GM18520 (cell line): Measurements from ENCODE around the gene NR4A1.

Source experiments
- ATAC-seq: cut with Tn5 transposase; IDR thresholded peaks from one replicate; pipeline ENCODE4 v1.9.1; 2021; ENCODE audit not compliant: unreplicated experiment

The NR4A1 gene

DNA sequence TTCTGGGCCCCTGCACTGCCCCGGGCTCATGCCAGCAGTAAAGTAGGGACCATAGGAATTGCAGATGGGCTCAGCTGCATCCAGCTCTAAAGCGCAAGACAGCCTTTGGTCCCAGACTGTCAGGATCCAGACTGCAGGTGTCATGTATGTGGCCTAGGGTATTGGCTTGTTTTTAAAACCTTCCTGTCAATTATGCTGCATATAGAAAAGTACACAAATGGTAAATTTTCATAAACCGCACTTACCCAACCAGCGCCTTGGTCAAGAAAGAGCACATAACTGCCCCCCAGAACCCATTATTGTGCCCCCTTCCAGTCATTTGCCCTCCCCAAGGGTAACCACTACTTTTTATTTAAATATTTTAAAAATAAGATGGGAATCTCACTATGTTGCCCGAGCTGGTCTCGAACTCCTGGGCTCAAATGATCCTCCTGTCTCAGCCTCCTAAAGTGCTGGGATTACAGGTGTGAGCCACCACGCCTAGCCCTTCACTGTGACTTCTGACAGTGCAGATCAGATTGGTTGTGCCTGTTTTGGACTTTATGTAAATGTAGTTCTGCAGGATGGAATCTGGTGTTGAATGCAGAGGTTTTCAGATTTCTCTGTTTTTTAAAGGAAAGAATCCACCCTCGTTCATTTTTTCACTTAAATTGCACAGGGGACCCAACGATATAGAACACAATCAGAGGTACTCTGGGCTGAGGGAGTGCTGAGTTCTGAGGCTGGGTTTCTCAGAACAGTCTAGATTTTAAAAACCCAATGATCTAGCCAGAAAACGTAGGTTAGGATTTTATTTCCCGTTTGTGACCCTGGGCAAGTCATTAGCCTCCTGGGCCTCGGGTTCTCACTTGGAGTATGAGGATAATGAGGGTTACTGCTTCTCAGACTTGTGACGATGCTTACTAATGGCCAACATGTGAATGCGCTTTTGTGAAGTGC, 6.7 kb downstream of the NR4A1 start:
- ATAC-seq, result no peak

DNA sequence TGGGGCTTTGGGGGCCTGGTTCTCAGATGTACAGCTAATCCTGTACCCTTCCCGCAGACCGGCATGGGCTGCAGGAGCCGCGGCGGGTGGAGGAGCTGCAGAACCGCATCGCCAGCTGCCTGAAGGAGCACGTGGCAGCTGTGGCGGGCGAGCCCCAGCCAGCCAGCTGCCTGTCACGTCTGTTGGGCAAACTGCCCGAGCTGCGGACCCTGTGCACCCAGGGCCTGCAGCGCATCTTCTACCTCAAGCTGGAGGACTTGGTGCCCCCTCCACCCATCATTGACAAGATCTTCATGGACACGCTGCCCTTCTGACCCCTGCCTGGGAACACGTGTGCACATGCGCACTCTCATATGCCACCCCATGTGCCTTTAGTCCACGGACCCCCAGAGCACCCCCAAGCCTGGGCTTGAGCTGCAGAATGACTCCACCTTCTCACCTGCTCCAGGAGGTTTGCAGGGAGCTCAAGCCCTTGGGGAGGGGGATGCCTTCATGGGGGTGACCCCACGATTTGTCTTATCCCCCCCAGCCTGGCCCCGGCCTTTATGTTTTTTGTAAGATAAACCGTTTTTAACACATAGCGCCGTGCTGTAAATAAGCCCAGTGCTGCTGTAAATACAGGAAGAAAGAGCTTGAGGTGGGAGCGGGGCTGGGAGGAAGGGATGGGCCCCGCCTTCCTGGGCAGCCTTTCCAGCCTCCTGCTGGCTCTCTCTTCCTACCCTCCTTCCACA, 7.6 kb downstream of the NR4A1 start:
- no peak for ATAC-seq

DNA sequence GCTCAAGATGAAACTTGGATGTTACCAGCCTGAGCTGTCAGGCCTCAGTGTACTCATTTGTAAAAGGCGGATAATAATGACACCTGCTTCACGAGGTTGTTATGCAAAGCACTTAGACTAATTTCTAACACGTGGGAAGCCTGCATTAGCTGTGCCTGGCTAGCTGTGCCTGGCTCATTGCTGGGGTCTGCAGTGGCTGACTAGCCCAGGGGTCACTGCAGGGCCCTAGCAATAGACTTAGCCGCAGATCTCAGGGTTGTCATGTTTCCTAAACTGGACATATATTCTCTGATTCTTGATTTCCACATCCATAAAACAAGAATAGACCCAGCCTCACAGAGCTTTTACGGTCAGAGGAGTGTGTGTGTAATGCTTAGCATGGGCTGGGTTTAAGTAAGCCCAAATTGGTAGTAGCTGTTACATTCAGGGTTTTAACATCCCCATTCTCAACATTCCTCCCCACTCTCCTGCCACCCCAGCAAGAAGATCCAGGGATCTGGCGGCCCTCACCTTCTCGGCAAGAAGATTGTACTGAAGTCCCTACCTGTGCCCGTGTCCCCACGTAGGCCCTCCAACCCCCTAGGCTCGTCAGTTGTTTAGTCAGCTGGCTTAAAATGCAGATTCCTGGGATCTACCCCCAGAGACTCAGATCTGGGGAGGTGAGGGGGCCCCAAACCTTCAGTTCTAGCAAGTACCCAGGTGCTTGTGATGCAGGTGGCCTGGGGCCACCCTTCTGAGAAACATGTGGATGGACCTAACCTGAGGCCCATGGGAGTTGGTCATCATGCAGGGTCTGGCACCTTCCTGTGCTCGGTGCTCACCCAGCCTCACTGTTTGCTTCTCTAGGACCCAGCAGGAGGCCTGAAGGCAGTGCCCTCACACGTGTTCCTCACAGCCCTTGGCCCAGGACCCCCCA, 8.6 kb downstream of the NR4A1 start:
- ATAC-seq, result no peak

DNA sequence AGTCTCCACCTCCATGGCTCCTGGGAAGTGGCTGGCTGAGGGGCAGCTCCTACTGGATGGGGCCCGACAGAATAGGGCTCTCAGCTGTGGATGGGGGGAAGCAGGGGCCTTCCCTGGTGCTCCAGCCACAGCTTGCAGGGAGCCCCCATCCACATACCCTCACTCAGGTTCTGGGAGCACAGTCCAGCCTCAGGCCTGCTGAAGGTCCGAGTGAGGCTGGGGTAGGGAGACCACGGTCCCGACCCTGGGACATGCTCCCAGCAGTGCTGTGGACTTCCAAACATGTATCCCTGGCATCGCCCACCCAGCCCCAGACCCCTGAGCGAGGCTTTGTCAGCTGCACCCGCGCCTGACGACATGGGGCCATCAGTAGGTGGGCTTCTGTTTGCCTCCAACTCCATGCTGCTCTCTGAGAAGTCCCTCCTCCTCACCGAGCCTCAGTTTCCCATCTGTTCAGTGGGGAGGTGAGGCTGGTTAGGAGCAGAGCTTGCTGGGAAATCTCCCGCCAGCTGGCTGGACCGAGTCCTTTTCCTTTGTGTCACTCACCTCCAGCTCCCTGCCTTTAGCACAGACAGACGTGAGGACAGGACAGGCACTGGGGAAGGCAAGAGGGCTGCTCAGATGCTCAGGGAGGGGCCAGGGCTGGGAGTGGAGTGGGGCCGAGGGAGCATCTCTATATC, 9.4 kb downstream of the NR4A1 start:
- ATAC-seq, result no peak

DNA sequence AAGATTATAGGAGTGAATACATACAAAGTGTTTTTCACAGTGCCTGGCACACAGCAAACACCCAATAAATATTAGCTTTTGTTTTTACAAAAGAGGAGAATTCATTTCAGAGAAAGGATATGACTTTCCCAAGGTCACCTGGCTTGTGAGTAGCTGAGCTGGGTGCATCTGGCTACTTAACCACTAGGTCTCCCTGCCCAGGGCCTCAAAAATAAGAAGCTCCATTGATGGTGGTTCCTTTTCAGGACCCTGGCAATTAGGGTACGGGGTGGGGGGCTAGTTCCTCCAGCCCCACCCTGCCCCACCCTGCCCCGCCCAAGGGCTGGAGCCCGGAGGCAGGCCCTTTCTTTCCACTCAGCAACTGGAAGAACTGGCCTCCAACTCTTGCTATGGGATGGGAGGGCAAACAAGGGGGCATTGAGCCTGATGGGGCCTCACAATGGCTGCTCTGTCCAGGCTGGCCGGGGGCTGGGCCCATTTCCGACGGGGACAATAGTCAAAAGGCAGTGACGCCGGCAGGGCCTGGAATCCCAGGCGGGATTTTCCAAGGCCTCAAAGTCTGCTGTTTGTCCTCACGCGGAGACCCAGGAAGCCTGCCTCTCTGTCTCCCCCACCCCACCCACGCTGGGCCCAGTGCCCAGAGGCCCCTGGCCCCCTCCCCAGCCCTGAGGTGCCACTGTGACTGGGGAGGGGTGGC, 10.4 kb downstream of the NR4A1 start:
- no peak for ATAC-seq

DNA sequence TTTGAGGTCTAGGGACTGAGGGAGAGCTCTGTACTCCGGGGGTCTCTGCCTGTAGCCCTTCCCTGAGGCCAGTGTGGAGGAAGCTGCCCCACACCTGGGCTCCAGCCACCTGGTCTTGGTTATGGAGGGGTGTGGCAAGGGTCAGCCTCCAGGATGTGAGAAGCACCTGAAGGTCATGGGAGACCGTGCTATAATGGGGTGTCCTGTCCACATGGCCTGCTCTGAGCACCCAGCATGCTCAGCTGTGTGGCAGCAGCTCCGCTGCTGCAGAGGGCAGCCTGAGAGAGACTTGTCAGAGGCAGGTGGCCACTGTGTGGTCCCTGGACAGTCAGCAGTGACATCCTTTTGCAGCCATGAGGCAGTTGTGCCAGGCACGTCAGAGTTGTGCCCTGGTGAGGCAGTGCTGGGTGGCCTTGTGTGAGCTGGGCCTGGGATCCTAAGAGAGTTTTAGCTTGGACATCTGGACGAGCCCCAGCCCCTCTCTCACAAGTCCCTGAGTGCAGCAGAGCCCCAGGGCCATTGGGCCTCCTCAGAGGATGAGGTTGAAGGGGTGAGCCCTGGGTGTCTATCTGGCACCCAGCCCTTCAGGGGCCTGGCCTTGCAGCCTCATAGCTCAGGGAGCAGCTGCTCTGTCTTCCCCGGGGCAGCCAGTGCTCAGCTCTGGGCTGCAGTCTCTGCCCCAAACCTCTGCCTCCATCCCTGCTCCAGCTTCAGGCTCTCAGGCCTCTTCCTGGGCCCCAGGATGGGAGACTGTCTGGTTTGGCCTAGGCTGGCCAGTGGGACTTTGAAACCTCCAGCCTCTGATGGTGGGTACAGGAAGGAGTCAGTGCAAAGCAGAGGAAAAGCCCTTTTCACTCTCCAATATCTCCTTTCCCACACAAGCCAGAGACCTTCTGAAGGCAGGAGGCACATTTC, 11.2 kb downstream of the NR4A1 start:
- no peak for ATAC-seq

DNA sequence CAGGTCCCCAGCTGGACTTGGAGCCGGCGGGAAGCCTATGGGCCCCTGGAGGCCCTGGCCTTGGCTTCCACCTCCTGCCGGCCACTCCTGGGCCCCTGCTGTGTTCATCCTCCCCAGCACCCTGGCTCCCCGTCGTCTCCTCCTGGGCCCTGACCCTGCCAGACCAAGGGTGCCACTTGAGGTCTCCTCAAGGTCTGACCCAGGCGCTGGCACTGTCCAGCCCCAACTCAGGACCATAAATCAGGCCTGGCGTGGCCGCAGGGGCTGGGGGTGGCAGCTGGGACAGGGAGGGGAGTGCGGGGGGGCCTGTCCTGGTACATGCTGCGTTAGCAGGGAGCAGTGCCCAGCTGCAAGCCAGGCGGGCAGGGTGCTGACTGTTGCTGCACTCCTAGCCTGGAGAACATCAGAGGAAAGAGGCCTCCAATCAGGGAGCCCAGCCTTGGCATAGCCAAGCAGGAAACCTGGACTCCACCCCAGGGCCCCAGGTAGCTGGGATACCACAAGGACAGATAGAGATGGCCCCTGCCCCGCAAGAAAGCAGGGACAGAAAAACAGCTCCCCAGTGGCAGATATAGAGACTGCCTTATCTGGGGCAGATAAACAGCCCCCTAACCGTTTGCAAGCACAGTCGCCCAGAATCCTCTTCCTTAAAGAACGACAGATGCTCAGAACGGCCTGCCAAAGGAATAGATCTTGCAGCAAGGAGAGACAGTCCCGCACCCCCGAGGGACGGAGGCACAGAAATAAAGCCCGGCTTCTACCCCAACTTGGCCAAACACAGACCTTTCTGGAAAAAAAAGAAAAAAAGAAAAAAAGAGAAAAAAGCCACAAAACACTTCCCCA, 12.1 kb downstream of the NR4A1 start:
- ATAC-seq, result no peak

DNA sequence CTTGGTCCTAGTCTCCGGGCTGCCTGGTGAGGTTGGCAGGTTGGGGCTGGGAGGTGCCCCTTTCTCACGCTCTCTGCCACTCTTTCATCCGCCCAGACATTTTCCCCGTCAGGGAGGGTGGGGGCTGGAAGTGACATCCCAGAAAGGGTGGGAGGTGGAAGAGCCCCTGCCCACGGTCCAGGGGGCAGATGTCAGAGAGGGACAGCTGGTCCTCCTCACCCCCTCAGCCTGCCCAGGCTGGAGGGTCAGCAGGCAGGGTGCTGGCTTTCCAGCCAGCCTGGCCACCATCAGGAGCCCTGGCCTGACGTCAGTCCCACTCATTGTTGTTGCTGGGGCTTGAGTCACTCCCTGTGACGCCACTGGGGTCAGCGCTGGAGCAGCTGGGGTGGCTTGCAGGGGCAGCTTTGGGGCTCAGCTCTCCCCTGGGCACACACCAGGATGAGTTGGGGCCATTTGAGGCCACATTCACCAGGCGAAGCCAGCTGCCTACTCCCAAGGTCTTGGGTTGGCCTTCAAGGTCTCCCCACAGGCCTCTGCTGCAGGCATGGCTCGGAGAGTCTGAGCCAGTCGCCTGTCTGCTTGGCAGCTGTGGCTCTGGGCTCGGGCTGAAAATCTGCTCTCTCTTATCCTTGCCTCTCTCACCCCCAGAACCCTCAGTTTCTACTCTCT, 12.9 kb downstream of the NR4A1 start:
- no peak for ATAC-seq

DNA sequence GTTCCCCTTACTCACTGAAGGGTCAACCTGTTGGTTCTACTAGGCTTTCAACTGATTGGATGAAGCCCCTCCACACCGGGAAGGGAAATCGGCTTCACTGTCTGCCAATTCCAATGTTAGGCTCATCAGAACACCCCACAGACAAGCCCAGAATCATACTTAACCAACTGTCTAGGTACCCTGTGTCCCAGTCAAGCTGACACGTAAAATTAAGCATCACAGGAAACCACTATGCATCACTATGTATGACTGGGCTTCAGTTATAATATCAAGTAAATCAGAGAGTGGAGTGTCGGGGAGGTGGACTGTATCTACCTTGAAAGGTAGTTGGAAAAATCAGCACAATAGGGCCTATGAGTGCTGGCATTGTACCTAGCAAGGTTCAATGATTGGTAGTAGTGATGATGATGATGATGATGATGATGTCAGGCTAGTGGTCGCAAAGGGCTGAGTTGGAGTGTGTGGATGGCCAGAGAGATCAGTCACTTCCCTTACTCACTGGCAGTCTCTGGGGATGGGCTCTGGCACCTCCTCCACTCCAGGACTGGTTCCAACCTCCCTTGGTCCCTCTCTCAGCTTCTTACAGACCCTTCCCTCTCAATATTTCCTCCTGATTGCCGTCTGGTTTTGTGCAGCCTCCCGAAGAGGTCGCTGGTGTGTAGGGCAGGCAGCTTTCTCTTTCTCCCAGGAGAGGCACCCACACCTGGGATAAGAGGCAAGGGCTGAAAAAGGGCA, 15.3 kb downstream of the NR4A1 start:
- no peak for ATAC-seq

DNA sequence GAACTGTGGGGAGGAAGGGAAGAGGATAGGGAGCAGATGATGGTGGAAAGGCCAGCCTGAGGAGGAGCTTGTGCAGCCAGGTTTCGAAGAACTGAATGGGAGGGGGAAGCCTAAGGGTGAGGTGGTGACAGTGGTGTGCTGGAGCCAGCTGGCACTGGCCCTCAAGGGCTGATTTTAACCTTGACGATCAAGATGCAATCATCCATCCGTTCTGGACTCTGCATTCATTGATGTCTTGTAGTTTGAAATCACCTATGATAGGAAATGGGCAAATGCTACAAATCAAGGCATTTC, 15.8 kb downstream of the NR4A1 start:
- ATAC-seq, result no peak

DNA sequence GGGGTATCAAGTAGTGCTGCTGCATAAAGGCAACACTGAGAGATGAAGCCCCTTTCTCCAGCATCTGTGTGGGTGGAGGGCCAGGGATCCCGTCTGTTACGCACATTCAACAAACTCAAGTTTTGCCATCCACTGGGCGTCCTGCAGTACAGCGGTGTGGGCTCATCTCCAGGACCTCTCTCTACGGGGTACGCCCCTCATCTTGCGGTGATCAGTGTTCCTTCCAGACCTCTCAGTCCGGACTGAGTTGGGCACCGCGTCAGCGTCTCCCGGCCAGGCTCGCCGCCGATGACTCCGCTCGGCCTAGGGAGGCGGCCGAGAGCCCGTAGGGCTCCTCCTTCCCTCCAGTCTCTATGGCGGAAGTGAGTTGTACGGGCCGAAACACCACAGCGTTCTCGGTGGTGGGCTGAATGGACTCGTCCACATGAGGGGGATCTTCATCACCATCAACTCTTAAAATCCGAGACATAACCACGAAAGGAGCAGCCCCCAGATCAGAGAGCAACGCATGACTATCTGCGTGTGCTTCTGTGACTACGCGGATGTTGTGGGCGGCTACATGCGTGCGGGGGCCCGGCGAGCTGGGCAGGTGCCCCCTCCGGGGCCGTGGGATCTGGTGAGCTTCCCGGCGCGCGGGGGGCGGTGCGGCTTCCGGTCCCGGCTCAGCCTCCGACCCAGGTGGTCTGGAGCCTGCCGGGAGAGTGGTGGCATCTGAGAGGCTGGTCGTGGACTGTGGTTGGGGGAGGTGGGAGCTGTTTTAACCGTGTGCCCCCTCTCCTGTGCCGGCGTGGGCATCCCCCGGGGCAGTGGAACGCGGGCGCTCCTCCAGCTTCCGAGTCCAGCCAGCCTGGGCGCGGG, 18.3 kb downstream of the NR4A1 start, which contains the start of gene ATG101:
ATG101 (plus strand) TSS at position 652 of the 858 bp plus-strand sequence. CDS start 3,673 bp downstream, outside the sequence.
- ATAC-seq, result peak; percentile 93

DNA sequence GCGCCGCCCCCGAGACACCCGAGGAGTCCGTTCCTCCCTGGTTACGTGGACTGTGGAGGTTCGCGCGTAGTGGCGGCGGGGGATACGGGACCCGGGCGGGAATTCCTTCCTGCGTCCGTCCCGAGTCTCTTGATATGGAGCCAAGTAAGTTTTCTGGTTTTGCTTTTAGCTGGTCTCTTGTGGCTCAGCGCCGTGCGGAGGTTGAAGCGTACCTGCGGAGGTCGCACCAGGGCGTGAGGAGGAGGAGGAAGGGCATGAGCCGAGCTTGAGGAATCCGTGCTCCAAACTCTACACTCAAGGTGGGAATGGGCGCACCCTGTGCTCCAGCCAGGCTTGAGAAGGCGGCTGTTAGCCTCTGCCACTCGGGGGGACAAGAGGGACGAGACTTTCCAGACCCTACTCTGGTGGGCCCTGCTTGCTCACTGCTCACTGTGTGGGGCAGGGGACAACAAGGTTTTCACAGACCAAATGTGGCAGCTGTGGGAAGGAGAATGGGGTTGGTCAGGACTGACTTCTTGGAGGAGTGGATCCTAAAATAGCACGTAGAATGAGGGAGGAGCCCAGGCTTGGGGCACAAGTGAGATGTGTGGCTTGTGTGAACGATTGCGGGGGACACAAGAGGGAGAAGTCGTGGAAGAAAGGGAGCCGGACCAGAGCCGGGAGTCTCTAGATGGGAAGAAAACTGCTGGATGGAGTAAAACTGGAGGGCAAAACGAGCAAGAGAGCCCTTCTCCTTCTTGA, 19.1 kb downstream of the NR4A1 start:
- no peak for ATAC-seq

DNA sequence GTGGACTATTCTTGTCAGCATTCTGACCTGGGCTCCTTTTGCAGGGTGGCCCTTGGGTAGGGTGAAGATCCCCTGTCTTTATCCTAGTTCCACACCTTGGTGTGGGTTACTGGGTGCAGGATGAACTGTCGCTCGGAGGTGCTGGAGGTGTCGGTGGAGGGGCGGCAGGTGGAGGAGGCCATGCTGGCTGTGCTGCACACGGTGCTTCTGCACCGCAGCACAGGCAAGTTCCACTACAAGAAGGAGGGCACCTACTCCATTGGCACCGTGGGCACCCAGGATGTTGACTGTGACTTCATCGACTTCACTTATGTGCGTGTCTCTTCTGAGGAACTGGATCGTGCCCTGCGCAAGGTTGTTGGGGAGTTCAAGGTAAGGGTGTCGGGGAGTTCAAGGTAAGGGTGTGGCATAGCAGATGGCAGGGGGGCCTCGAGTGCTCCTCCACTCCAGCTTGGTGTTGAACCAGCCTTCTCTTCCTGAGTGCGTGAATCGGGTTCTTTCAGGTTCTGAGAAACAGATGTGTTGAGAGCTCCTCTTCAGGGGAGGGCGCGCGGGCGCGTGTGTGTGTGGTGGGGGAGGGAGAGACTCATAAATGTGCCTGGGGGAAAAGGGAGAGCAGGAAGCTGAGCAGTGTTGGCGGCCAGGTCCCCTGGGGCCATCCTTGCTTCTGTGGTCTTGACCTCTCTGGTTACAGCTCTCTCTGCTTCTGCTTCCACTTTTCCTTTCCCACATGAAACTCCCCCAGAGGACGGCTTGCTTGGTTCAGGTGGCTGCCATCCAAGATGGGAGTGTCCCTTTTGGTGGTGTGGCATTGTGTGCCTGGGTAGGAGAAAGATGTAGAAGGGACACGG, 22.5 kb downstream of the NR4A1 start:
- ATAC-seq, result no peak

DNA sequence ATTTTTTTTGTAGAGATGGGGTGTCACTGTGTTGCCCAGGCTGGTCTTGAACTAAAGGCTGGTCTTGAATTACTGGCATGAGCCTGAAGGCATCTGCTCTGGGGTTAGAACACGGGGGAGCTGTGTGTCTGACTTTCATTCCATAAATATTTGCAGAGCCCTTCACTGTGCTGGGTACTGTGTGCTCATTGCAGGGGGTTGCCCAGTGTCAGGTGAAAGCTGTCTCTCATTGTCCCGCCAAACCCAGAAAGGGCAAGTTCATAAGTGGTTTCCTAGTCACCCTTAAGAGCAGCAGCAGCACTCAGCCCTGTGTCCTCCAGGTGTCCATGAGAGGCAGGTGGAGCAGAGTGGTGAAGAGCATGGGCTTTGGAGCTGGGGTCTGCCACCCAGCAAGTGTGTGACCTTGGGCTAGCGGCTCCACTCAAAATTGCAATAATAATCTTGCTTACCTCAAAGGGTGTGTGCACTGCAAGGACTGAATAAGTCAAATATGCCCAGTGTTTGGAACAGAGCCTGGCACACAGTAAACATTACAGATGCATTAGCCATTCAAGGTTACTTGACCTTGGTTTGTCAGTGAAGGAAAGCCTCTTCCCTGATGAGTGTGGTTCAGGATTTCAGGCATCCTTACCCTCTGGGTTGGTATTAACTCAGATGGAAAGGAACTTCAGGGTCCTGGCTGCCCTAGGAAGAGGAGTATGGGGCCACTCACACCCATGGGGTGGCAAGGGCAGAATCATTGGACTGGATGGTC, 23.9 kb downstream of the NR4A1 start:
- ATAC-seq, result no peak
